WTC11 (cell line): Measurements from ENCODE around the gene ADORA1.

Experiments used
- CREB1 ChIP-seq: sonication (generic); formaldehyde crosslinking; IDR thresholded peaks from 2 replicates; pipeline ENCODE4 v1.8.0; 2023; ENCODE audit warnings: mild to moderate bottlenecking, missing genetic modification reagents
- CREM ChIP-seq: sonication (generic); formaldehyde crosslinking; IDR thresholded peaks from 2 replicates; pipeline ENCODE4 v1.8.1; 2022; ENCODE audit warnings: mild to moderate bottlenecking, missing genetic modification reagents, moderate library complexity
- MYBL2 ChIP-seq: sonication (generic); formaldehyde crosslinking; IDR thresholded peaks from 2 replicates; pipeline ENCODE4 v1.8.1; 2023; ENCODE audit warnings: mild to moderate bottlenecking, moderate library complexity, missing genetic modification reagents
- ZNF138 ChIP-seq: sonication (generic); formaldehyde crosslinking; conservative IDR thresholded peaks from 2 replicates; pipeline ENCODE4 v1.8.1; 2022; ENCODE audit warnings: mild to moderate bottlenecking, moderate library complexity, missing genetic modification reagents
- ZNF232 ChIP-seq: sonication (generic); formaldehyde crosslinking; IDR thresholded peaks from 2 replicates; pipeline ENCODE4 v1.8.0; 2022; ENCODE audit warnings: mild to moderate bottlenecking, missing genetic modification reagents
- TF ChIP-seq, protein P1 (sequence below): fragments of 200-600 bp; IDR thresholded peaks from 2 replicates; pipeline ENCODE4 v1.8.0; 2022; ENCODE audit warnings: antibody characterized with exemption
- TF ChIP-seq, protein P2 (sequence below): sonication (generic); formaldehyde crosslinking; IDR thresholded peaks from 2 replicates; pipeline ENCODE4 v1.8.1; 2023; ENCODE audit warnings: mild to moderate bottlenecking, missing genetic modification reagents, moderate library complexity
- TF ChIP-seq, protein P3 (sequence below): sonication (generic); formaldehyde crosslinking; IDR thresholded peaks from 2 replicates; pipeline ENCODE4 v1.8.0; 2023; ENCODE audit warnings: missing genetic modification reagents
- TF ChIP-seq, protein P4 (sequence below): sonication (generic); formaldehyde crosslinking; IDR thresholded peaks from 2 replicates; pipeline ENCODE4 v1.8.0; 2022; ENCODE audit warnings: mild to moderate bottlenecking, missing genetic modification reagents
- TF ChIP-seq, protein P5 (sequence below): sonication (generic); formaldehyde crosslinking; IDR thresholded peaks from 2 replicates; pipeline ENCODE4 v1.8.0; 2022; ENCODE audit warnings: mild to moderate bottlenecking, missing genetic modification reagents

DNA sequence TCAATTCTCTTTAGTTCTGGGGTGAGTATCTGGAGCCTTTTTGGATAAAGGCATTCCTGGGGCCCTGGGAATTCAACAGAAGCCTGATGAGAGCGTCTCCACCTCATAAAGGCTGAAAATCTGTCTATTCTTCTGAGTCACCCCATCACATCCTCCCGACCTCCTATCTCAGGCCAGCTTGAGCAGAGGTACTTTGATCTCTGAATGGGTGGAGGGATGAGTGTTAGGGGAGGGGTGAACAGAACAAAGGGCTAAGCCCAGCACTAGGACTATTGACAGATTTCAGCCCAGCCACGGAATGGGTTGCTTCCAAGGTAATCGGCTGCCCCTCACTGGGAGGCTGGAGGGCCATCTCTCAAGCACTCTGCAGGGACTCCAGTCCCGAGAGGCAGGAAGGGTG is 50.6 kb downstream of the ADORA1 start:
- TF ChIP-seq CREB1 (CRISPR knock-in tag) (no peak), MYBL2 (no peak), ZNF138 (no peak), ZNF232 (CRISPR knock-in tag) (no peak), CREM (no peak)
- TF ChIP-seq, protein P1, sequence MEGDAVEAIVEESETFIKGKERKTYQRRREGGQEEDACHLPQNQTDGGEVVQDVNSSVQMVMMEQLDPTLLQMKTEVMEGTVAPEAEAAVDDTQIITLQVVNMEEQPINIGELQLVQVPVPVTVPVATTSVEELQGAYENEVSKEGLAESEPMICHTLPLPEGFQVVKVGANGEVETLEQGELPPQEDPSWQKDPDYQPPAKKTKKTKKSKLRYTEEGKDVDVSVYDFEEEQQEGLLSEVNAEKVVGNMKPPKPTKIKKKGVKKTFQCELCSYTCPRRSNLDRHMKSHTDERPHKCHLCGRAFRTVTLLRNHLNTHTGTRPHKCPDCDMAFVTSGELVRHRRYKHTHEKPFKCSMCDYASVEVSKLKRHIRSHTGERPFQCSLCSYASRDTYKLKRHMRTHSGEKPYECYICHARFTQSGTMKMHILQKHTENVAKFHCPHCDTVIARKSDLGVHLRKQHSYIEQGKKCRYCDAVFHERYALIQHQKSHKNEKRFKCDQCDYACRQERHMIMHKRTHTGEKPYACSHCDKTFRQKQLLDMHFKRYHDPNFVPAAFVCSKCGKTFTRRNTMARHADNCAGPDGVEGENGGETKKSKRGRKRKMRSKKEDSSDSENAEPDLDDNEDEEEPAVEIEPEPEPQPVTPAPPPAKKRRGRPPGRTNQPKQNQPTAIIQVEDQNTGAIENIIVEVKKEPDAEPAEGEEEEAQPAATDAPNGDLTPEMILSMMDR: no peak
- TF ChIP-seq, protein P2, sequence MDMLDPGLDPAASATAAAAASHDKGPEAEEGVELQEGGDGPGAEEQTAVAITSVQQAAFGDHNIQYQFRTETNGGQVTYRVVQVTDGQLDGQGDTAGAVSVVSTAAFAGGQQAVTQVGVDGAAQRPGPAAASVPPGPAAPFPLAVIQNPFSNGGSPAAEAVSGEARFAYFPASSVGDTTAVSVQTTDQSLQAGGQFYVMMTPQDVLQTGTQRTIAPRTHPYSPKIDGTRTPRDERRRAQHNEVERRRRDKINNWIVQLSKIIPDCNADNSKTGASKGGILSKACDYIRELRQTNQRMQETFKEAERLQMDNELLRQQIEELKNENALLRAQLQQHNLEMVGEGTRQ (CRISPR knock-in tag): no peak
- TF ChIP-seq, protein P3, sequence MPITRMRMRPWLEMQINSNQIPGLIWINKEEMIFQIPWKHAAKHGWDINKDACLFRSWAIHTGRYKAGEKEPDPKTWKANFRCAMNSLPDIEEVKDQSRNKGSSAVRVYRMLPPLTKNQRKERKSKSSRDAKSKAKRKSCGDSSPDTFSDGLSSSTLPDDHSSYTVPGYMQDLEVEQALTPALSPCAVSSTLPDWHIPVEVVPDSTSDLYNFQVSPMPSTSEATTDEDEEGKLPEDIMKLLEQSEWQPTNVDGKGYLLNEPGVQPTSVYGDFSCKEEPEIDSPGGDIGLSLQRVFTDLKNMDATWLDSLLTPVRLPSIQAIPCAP: no peak
- TF ChIP-seq, protein P4, sequence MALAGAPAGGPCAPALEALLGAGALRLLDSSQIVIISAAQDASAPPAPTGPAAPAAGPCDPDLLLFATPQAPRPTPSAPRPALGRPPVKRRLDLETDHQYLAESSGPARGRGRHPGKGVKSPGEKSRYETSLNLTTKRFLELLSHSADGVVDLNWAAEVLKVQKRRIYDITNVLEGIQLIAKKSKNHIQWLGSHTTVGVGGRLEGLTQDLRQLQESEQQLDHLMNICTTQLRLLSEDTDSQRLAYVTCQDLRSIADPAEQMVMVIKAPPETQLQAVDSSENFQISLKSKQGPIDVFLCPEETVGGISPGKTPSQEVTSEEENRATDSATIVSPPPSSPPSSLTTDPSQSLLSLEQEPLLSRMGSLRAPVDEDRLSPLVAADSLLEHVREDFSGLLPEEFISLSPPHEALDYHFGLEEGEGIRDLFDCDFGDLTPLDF (CRISPR knock-in tag): no peak
- TF ChIP-seq, protein P5, sequence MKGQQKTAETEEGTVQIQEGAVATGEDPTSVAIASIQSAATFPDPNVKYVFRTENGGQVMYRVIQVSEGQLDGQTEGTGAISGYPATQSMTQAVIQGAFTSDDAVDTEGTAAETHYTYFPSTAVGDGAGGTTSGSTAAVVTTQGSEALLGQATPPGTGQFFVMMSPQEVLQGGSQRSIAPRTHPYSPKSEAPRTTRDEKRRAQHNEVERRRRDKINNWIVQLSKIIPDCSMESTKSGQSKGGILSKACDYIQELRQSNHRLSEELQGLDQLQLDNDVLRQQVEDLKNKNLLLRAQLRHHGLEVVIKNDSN (CRISPR knock-in tag): no peak
